ENCODE data around the gene PRKCA.

Gene PRKCA

GRCh38 chr17:66661411-66662256, 359.2 kb downstream of the PRKCA start:
- Histone ChIP-seq H3K36me3 (ENCODE audit: control insufficient read depth, insufficient read depth, low read length) (no peaks in the 10 kb centered on the region), H3K27ac (ENCODE audit: insufficient read depth, low read length, poor library complexity, severe bottlenecking) (no peak overlapping the region), H3K27me3 (replicated peaks; ENCODE audit: control insufficient read depth, insufficient read depth, low read length, poor library complexity, severe bottlenecking) (no peaks in the 10 kb centered on the region), H3K9me3 (ENCODE audit: control insufficient read depth, low read length) (no peaks in the 10 kb centered on the region), H3K4me1 (ENCODE audit: control insufficient read depth, insufficient read depth, low read length, poor library complexity, severe bottlenecking) (no peaks in the 10 kb centered on the region), H3K4me3 (ENCODE audit: insufficient read depth, low read depth, low read length, poor library complexity, severe bottlenecking) (no peak overlapping the region)
- DNase-seq = no peak

GRCh38 chr17:66662496-66662895, 360.1 kb downstream of the PRKCA start:
- H3K36me3 ChIP-seq (ENCODE audit: control insufficient read depth, insufficient read depth, low read length) = no peaks in the 10 kb centered on the region
- H3K9me3 ChIP-seq (ENCODE audit: control insufficient read depth, low read length) = no peaks in the 10 kb centered on the region
- H3K4me3 ChIP-seq (ENCODE audit: insufficient read depth, low read depth, low read length, poor library complexity, severe bottlenecking) = no peak overlapping the region
- no peaks in the 10 kb centered on the region for H3K27me3 ChIP-seq (replicated peaks; ENCODE audit: control insufficient read depth, insufficient read depth, low read length, poor library complexity, severe bottlenecking)
- H3K27ac ChIP-seq (ENCODE audit: insufficient read depth, low read length, poor library complexity, severe bottlenecking) = no peak overlapping the region
- H3K4me1 ChIP-seq (ENCODE audit: control insufficient read depth, insufficient read depth, low read length, poor library complexity, severe bottlenecking) = peaks cover under 1% of the 10 kb centered on the region
- DNase-seq = no peak

GRCh38 chr17:66663041-66663606, 360.7 kb downstream of the PRKCA start:
- Histone ChIP-seq H3K9me3 (ENCODE audit: control insufficient read depth, low read length) (no peaks in the 10 kb centered on the region), H3K4me1 (ENCODE audit: control insufficient read depth, insufficient read depth, low read length, poor library complexity, severe bottlenecking) (peaks cover 7% of the 10 kb centered on the region), H3K4me3 (ENCODE audit: insufficient read depth, low read depth, low read length, poor library complexity, severe bottlenecking) (no peak overlapping the region), H3K27ac (ENCODE audit: insufficient read depth, low read length, poor library complexity, severe bottlenecking) (no peak overlapping the region), H3K27me3 (replicated peaks; ENCODE audit: control insufficient read depth, insufficient read depth, low read length, poor library complexity, severe bottlenecking) (no peaks in the 10 kb centered on the region), H3K36me3 (ENCODE audit: control insufficient read depth, insufficient read depth, low read length) (no peaks in the 10 kb centered on the region)
- no peak for DNase-seq

- H3K9me3 ChIP-seq (ENCODE audit: control insufficient read depth, low read length) = no peaks in the 10 kb centered on the region
- DNase-seq = no peak
- H3K36me3 ChIP-seq (ENCODE audit: control insufficient read depth, insufficient read depth, low read length) = no peaks in the 10 kb centered on the region
- H3K4me3 ChIP-seq (ENCODE audit: insufficient read depth, low read depth, low read length, poor library complexity, severe bottlenecking) = no peak overlapping the region
- no peaks in the 10 kb centered on the region for H3K27me3 ChIP-seq (replicated peaks; ENCODE audit: control insufficient read depth, insufficient read depth, low read length, poor library complexity, severe bottlenecking)
- no peak overlapping the region for H3K27ac ChIP-seq (ENCODE audit: insufficient read depth, low read length, poor library complexity, severe bottlenecking)
- H3K4me1 ChIP-seq (ENCODE audit: control insufficient read depth, insufficient read depth, low read length, poor library complexity, severe bottlenecking) = peaks cover 10% of the 10 kb centered on the region
These were observed 361.9 kb downstream of the PRKCA start for GRCh38 chr17:66664336-66664735.

GRCh38 chr17:66665194-66665593, 362.8 kb downstream of the PRKCA start:
- H3K36me3 ChIP-seq (ENCODE audit: control insufficient read depth, insufficient read depth, low read length) = no peaks in the 10 kb centered on the region
- no peak overlapping the region for H3K4me3 ChIP-seq (ENCODE audit: insufficient read depth, low read depth, low read length, poor library complexity, severe bottlenecking)
- H3K9me3 ChIP-seq (ENCODE audit: control insufficient read depth, low read length) = no peaks in the 10 kb centered on the region
- H3K4me1 ChIP-seq (ENCODE audit: control insufficient read depth, insufficient read depth, low read length, poor library complexity, severe bottlenecking) = peaks cover 10% of the 10 kb centered on the region
- no peak for DNase-seq
- H3K27me3 ChIP-seq (replicated peaks; ENCODE audit: control insufficient read depth, insufficient read depth, low read length, poor library complexity, severe bottlenecking) = no peaks in the 10 kb centered on the region
- H3K27ac ChIP-seq (ENCODE audit: insufficient read depth, low read length, poor library complexity, severe bottlenecking) = no peak overlapping the region

- no peaks in the 10 kb centered on the region for H3K27me3 ChIP-seq (replicated peaks; ENCODE audit: control insufficient read depth, insufficient read depth, low read length, poor library complexity, severe bottlenecking)
- no peak overlapping the region for H3K4me3 ChIP-seq (ENCODE audit: insufficient read depth, low read depth, low read length, poor library complexity, severe bottlenecking)
- no peak overlapping the region for H3K27ac ChIP-seq (ENCODE audit: insufficient read depth, low read length, poor library complexity, severe bottlenecking)
- H3K36me3 ChIP-seq (ENCODE audit: control insufficient read depth, insufficient read depth, low read length) = no peaks in the 10 kb centered on the region
- H3K4me1 ChIP-seq (ENCODE audit: control insufficient read depth, insufficient read depth, low read length, poor library complexity, severe bottlenecking) = peaks cover 10% of the 10 kb centered on the region
- H3K9me3 ChIP-seq (ENCODE audit: control insufficient read depth, low read length) = no peaks in the 10 kb centered on the region
- DNase-seq = no peak
These were observed 364.7 kb downstream of the PRKCA start for GRCh38 chr17:66667090-66667489.

- H3K4me3 ChIP-seq (ENCODE audit: insufficient read depth, low read depth, low read length, poor library complexity, severe bottlenecking) = no peak overlapping the region
- peaks cover 10% of the 10 kb centered on the region for H3K4me1 ChIP-seq (ENCODE audit: control insufficient read depth, insufficient read depth, low read length, poor library complexity, severe bottlenecking)
- H3K27me3 ChIP-seq (replicated peaks; ENCODE audit: control insufficient read depth, insufficient read depth, low read length, poor library complexity, severe bottlenecking) = no peaks in the 10 kb centered on the region
- peak overlapping the region; percentile 23 for H3K27ac ChIP-seq (ENCODE audit: insufficient read depth, low read length, poor library complexity, severe bottlenecking)
- H3K9me3 ChIP-seq (ENCODE audit: control insufficient read depth, low read length) = no peaks in the 10 kb centered on the region
- H3K36me3 ChIP-seq (ENCODE audit: control insufficient read depth, insufficient read depth, low read length) = no peaks in the 10 kb centered on the region
- peak; percentile 45 to 60 (median 45) for DNase-seq
These were observed 365.1 kb downstream of the PRKCA start for GRCh38 chr17:66667491-66668030.

GRCh38 chr17:66670206-66670605, 367.8 kb downstream of the PRKCA start:
- H3K4me3 ChIP-seq (ENCODE audit: insufficient read depth, low read depth, low read length, poor library complexity, severe bottlenecking) = no peak overlapping the region
- no peaks in the 10 kb centered on the region for H3K9me3 ChIP-seq (ENCODE audit: control insufficient read depth, low read length)
- peaks cover 20% of the 10 kb centered on the region for H3K4me1 ChIP-seq (ENCODE audit: control insufficient read depth, insufficient read depth, low read length, poor library complexity, severe bottlenecking)
- H3K36me3 ChIP-seq (ENCODE audit: control insufficient read depth, insufficient read depth, low read length) = no peaks in the 10 kb centered on the region
- H3K27me3 ChIP-seq (replicated peaks; ENCODE audit: control insufficient read depth, insufficient read depth, low read length, poor library complexity, severe bottlenecking) = no peaks in the 10 kb centered on the region
- no peak for DNase-seq
- H3K27ac ChIP-seq (ENCODE audit: insufficient read depth, low read length, poor library complexity, severe bottlenecking) = no peak overlapping the region

- Histone ChIP-seq H3K9me3 (ENCODE audit: control insufficient read depth, low read length) (no peaks in the 10 kb centered on the region), H3K4me1 (ENCODE audit: control insufficient read depth, insufficient read depth, low read length, poor library complexity, severe bottlenecking) (peaks cover 20% of the 10 kb centered on the region), H3K4me3 (ENCODE audit: insufficient read depth, low read depth, low read length, poor library complexity, severe bottlenecking) (no peak overlapping the region), H3K27ac (ENCODE audit: insufficient read depth, low read length, poor library complexity, severe bottlenecking) (peak overlapping the region; percentile 19), H3K27me3 (replicated peaks; ENCODE audit: control insufficient read depth, insufficient read depth, low read length, poor library complexity, severe bottlenecking) (no peaks in the 10 kb centered on the region), H3K36me3 (ENCODE audit: control insufficient read depth, insufficient read depth, low read length) (no peaks in the 10 kb centered on the region)
- no peak for DNase-seq
These were observed 368.7 kb downstream of the PRKCA start for GRCh38 chr17:66671156-66671555.

GRCh38 chr17:66673668-66674276, 371.4 kb downstream of the PRKCA start:
- Histone ChIP-seq H3K4me3 (ENCODE audit: insufficient read depth, low read depth, low read length, poor library complexity, severe bottlenecking) (no peak overlapping the region), H3K4me1 (ENCODE audit: control insufficient read depth, insufficient read depth, low read length, poor library complexity, severe bottlenecking) (peaks cover 9% of the 10 kb centered on the region), H3K27me3 (replicated peaks; ENCODE audit: control insufficient read depth, insufficient read depth, low read length, poor library complexity, severe bottlenecking) (no peaks in the 10 kb centered on the region), H3K27ac (ENCODE audit: insufficient read depth, low read length, poor library complexity, severe bottlenecking) (peak overlapping the region; percentile 73), H3K36me3 (ENCODE audit: control insufficient read depth, insufficient read depth, low read length) (peaks cover 4% of the 10 kb centered on the region), H3K9me3 (ENCODE audit: control insufficient read depth, low read length) (no peaks in the 10 kb centered on the region)
- DNase-seq = peak; percentile 46 to 52 (median 51)
